Fibroblast of lung (primary cell): ENCODE measurements around the gene BATF3. TPM values are rescaled to one million over a fixed set of nuclear protein-coding genes. Genes with fewer than 3 reads are reported as not detected.

Experiments
- DNase-seq, 2 donors: peaks; one replicate each; pipeline versions ENCODE4 v3.0.0 to v3.0.0-alpha.2; 2010; ENCODE audit warnings: low read depth in 2 of 2
- H2AFZ ChIP-seq: 2 replicates; pipeline ENCODE4 v1.5.1; 2012; ENCODE audit warnings: low read length, control low read depth, inconsistent platforms
- H3K27ac ChIP-seq: 2 replicates; pipeline ENCODE4 v1.5.1; 2011; ENCODE audit warnings: low read length, control low read depth; ENCODE audit not compliant: insufficient read depth
- H3K27me3 ChIP-seq: 2 replicates; pipeline ENCODE4 v1.5.1; 2011; ENCODE audit warnings: mild to moderate bottlenecking, low read length; ENCODE audit not compliant: control insufficient read depth, insufficient read depth
- H3K36me3 ChIP-seq: 2 replicates; pipeline ENCODE4 v1.5.1; 2011; ENCODE audit warnings: low read length; ENCODE audit not compliant: control insufficient read depth, insufficient read depth
- H3K4me1 ChIP-seq: 2 replicates; pipeline ENCODE4 v1.5.1; 2011; ENCODE audit warnings: low read length; ENCODE audit not compliant: control insufficient read depth, insufficient read depth; ENCODE audit errors: extremely low read depth
- H3K4me2 ChIP-seq: 2 replicates; pipeline ENCODE4 v1.5.1; 2011; ENCODE audit warnings: low read length, control low read depth; ENCODE audit not compliant: insufficient read depth; ENCODE audit errors: extremely low read depth
- H3K4me3 ChIP-seq, 4 experiments: fragments of 200-600 bp in 1 of 4; sonication (generic) in 1 of 4; replicated peaks in 1 of 4; 2 replicates each; pipeline ENCODE4 v1.5.1; 2011 to 2016; ENCODE audit warnings: low read length in 4 of 4, low read depth in 3 of 4, mild to moderate bottlenecking in 3 of 4, control low read depth in 2 of 4, inconsistent platforms in 1 of 4, mixed read lengths in 1 of 4; ENCODE audit not compliant: insufficient read depth in 1 of 4; ENCODE audit errors: control extremely low read depth in 1 of 4
- H3K79me2 ChIP-seq: 2 replicates; pipeline ENCODE4 v1.5.1; 2012; ENCODE audit warnings: mild to moderate bottlenecking, low read length, inconsistent platforms; ENCODE audit not compliant: control insufficient read depth, insufficient read depth
- H3K9ac ChIP-seq: 2 replicates; pipeline ENCODE4 v1.5.1; 2011; ENCODE audit warnings: mild to moderate bottlenecking, low read length, control low read depth; ENCODE audit not compliant: insufficient read depth
- H3K9me3 ChIP-seq: 2 replicates; pipeline ENCODE4 v1.5.1; 2012; ENCODE audit warnings: low read depth, low read length; ENCODE audit not compliant: control insufficient read depth, insufficient read depth
- H4K20me1 ChIP-seq: 2 replicates; pipeline ENCODE4 v1.5.1; 2011; ENCODE audit warnings: low read length; ENCODE audit not compliant: control insufficient read depth, insufficient read depth; ENCODE audit errors: extremely low read depth
- CTCF ChIP-seq, 2 donors: IDR thresholded peaks in 1 of 2; conservative IDR thresholded peaks in 1 of 2; 1 replicate in 1 of 2; 2 replicates in 1 of 2; pipeline ENCODE4 v1.5.1; 2011 to 2012; ENCODE audit warnings: low read length in 2 of 2, control low read depth in 1 of 2, inconsistent platforms in 1 of 2, low read depth in 1 of 2, mild to moderate bottlenecking in 1 of 2
- EZH2 ChIP-seq: IDR thresholded peaks from 2 replicates; pipeline ENCODE4 v1.5.1; 2012; ENCODE audit warnings: low read length, control low read depth, mild to moderate bottlenecking; ENCODE audit errors: missing control alignments
- polyA plus RNA-seq, 2 donors: library from polyadenylated mRNA; depleted of rRNA in 1 of 2; stranded (reverse) in 1 of 2; unstranded in 1 of 2; fragments of >200 nt; gene quantifications; 2 replicates each; pipeline ENCODE4 v1.2.1, GENCODE V29; 2011 to 2012; ENCODE audit warnings: missing spikeins in 1 of 2
- total RNA-seq: library from RNA; depleted of rRNA; stranded (reverse); fragments of >200 nt; gene quantifications from 2 replicates; pipeline ENCODE4 v1.2.1, GENCODE V29; 2014

BATF3 gene
- total and polyA plus RNA-seq, 2 donors (not counting 1 experiment from before 2014, with no cell fraction given): 6.8 to 9.1 TPM

GRCh38 chr1:212687811-212688210 is 11.8 kb downstream of the BATF3 start:
- H3K9ac ChIP-seq: no peak overlapping the region
- TF ChIP-seq CTCF (conservative IDR thresholded peaks at IDR 0.05 in 1 of 2, IDR thresholded peaks at IDR 0.05 in 1 of 2; ENCODE audit: low read depth in 1 of 2, low read length in 2 of 2) (no peak), EZH2 (no peak)
- H3K9me3 ChIP-seq: no peaks in the 10 kb centered on the region
- H2AFZ ChIP-seq: no peak overlapping the region
- peaks cover 1% of the 10 kb centered on the region for H3K36me3 ChIP-seq
- H3K4me2 ChIP-seq: no peak overlapping the region
- no peaks in the 10 kb centered on the region for H4K20me1 ChIP-seq
- H3K79me2 ChIP-seq: no peaks in the 10 kb centered on the region
- peaks cover 4% of the 10 kb centered on the region for H3K4me1 ChIP-seq
- DNase-seq: no peak
- H3K4me3 ChIP-seq: no peak overlapping the region
- no peaks in the 10 kb centered on the region for H3K27me3 ChIP-seq
- H3K27ac ChIP-seq: no peak overlapping the region

GRCh38 chr1:212686591-212686990 is 13.0 kb downstream of the BATF3 start:
- Histone ChIP-seq H3K79me2 (no peaks in the 10 kb centered on the region), H4K20me1 (no peaks in the 10 kb centered on the region), H3K4me2 (no peak overlapping the region), H3K9me3 (no peaks in the 10 kb centered on the region), H3K4me3 (no peak overlapping the region), H3K27ac (no peak overlapping the region), H3K36me3 (peaks cover 1% of the 10 kb centered on the region), H3K4me1 (peaks cover 4% of the 10 kb centered on the region), H3K9ac (no peak overlapping the region), H3K27me3 (no peaks in the 10 kb centered on the region), H2AFZ (no peak overlapping the region)
- no peak for DNase-seq
- TF ChIP-seq CTCF (conservative IDR thresholded peaks at IDR 0.05 in 1 of 2, IDR thresholded peaks at IDR 0.05 in 1 of 2; ENCODE audit: low read depth in 1 of 2, low read length in 2 of 2) (no peak), EZH2 (no peak)

GRCh38 chr1:212686069-212686468 is 13.6 kb downstream of the BATF3 start:
- Histone ChIP-seq H4K20me1 (no peaks in the 10 kb centered on the region), H3K27me3 (no peaks in the 10 kb centered on the region), H3K27ac (no peak overlapping the region), H2AFZ (no peak overlapping the region), H3K36me3 (peaks cover 1% of the 10 kb centered on the region), H3K79me2 (no peaks in the 10 kb centered on the region), H3K9me3 (no peaks in the 10 kb centered on the region), H3K9ac (no peak overlapping the region), H3K4me2 (no peak overlapping the region), H3K4me3 (no peak overlapping the region), H3K4me1 (peaks cover 4% of the 10 kb centered on the region)
- TF ChIP-seq CTCF (conservative IDR thresholded peaks at IDR 0.05 in 1 of 2, IDR thresholded peaks at IDR 0.05 in 1 of 2; ENCODE audit: low read depth in 1 of 2, low read length in 2 of 2) (no peak), EZH2 (no peak)
- DNase-seq: no peak
